GM12878 (cell line): ENCODE measurements around the gene LMTK2. TPM values are rescaled to one million over a fixed set of nuclear protein-coding genes. Genes with fewer than 3 reads are reported as not detected.
"Not testable (repeated sequence)": the region's sequence is repeated elsewhere in the genome, so short reads cannot be mapped to it uniquely, and the experiment has no call there.

Experiments
- ATAC-seq: fragments of 200-7000 bp; cut with Tn5 transposase; 3 replicates; pipeline ENCODE4 v1.9.1; 2020; ENCODE audit warnings: mild to moderate bottlenecking, moderate library complexity
- BruUV-seq: library from RNA; stranded (reverse); fragments of 400-500 nt; replicated peaks from 2 replicates; lab custom pipeline; 2021; lab: Mats Ljungman, UMichigan
- CTCF ChIA-PET: fragments of 300-600 bp; sonication (Branson Sonifier 250); formaldehyde crosslinking; extraction: SDS; loops from one replicate; lab custom pipeline; 2021; ENCODE audit warnings: inconsistent platforms; lab: Yijun Ruan, JAX
- POLR2A ChIA-PET: fragments of 350-600 bp; formaldehyde crosslinking; extraction: SDS; loops from one replicate; lab custom pipeline; 2021; ENCODE audit warnings: inconsistent platforms; lab: Charles Lee
- RAD21 ChIA-PET: fragments of 300-600 bp; sonication (Branson Sonifier 250); formaldehyde crosslinking; loops from one replicate; lab custom pipeline; 2023; ENCODE audit warnings: antibody characterized with exemption; ENCODE audit not compliant: unreplicated experiment; lab: Charles Lee
- SMC1A ChIA-PET: fragments of 300-600 bp; sonication (Branson Sonifier 250); formaldehyde crosslinking; loops from one replicate; lab custom pipeline; 2023; ENCODE audit not compliant: unreplicated experiment, uncharacterized antibody; lab: Charles Lee
- DNase-seq: peaks from one replicate; pipeline ENCODE4 v3.0.0-alpha.2; 2011; ENCODE audit warnings: low read depth, low spot score
- FAIRE-seq: peaks from 3 replicates; lab custom pipeline; 2011; peaks lifted over from hg19 to GRCh38; lab: Jason Lieb, UNC
- H2AFZ ChIP-seq: 2 replicates; pipeline ENCODE4 v1.6.0; 2011; ENCODE audit warnings: low read depth, low read length, control low read depth; ENCODE audit not compliant: control insufficient read depth
- H3K27ac ChIP-seq: 2 replicates; pipeline ENCODE4 v1.5.1; 2011; ENCODE audit warnings: control low read depth; ENCODE audit not compliant: control insufficient read depth, insufficient read depth
- H3K27me3 ChIP-seq, 2 experiments: replicated peaks in 1 of 2; 2 replicates each; pipeline versions ENCODE4 v1.6.0 to v1.6.1; 2011; ENCODE audit warnings: low read length in 1 of 2; ENCODE audit not compliant: control insufficient read depth in 2 of 2, insufficient read depth in 2 of 2
- H3K36me3 ChIP-seq, 2 experiments: 2 replicates each; pipeline ENCODE4 v1.5.1; 2011; ENCODE audit warnings: low read length in 1 of 2; ENCODE audit not compliant: control insufficient read depth in 2 of 2, insufficient read depth in 2 of 2
- H3K4me1 ChIP-seq: 2 replicates; pipeline ENCODE4 v1.6.1; 2011; ENCODE audit warnings: mild to moderate bottlenecking, low read length, moderate library complexity, mixed read lengths; ENCODE audit not compliant: control insufficient read depth, insufficient read depth
- H3K4me2 ChIP-seq: 2 replicates; pipeline ENCODE4 v1.6.0; 2011; ENCODE audit warnings: control low read depth; ENCODE audit not compliant: control insufficient read depth, insufficient read depth
- H3K4me3 ChIP-seq: fragments of 200-600 bp; sonication (generic); 2 replicates; pipeline ENCODE4 v1.5.1; 2016
- H3K79me2 ChIP-seq: 2 replicates; pipeline ENCODE4 v1.6.0; 2011; ENCODE audit warnings: low read length; ENCODE audit not compliant: control insufficient read depth, insufficient read depth
- H3K9ac ChIP-seq: 2 replicates; pipeline ENCODE4 v1.8.0; 2011; ENCODE audit warnings: low read length, control low read depth, mixed read lengths; ENCODE audit not compliant: control insufficient read depth, insufficient read depth
- H3K9me3 ChIP-seq: replicated peaks from 3 replicates; pipeline ENCODE4 v1.5.1; 2011; ENCODE audit warnings: mild to moderate bottlenecking, low read length; ENCODE audit not compliant: control insufficient read depth, insufficient read depth
- H4K20me1 ChIP-seq: 2 replicates; pipeline ENCODE4 v1.6.0; 2011; ENCODE audit not compliant: control insufficient read depth, insufficient read depth
- CBX3 ChIP-seq: fragments of 200-600 bp; sonication (generic); IDR thresholded peaks from 2 replicates; pipeline ENCODE4 v1.6.1; 2016; ENCODE audit warnings: low read depth, borderline replicate concordance
- CREB1 ChIP-seq: IDR thresholded peaks from 2 replicates; pipeline ENCODE4 v1.6.1; 2012; ENCODE audit warnings: low read depth, mild to moderate bottlenecking, inconsistent platforms
- ESRRA ChIP-seq: IDR thresholded peaks from 2 replicates; pipeline ENCODE4 v1.6.1; 2012; ENCODE audit warnings: mild to moderate bottlenecking, low read length, improper control_type of control experiment
- FOXM1 ChIP-seq: IDR thresholded peaks from 2 replicates; pipeline ENCODE4 v1.6.1; 2012; ENCODE audit warnings: low read depth, mild to moderate bottlenecking, inconsistent platforms, low read length, moderate library complexity
- IKZF2 ChIP-seq, 2 experiments: fragments of 450-650 bp; IDR thresholded peaks; 2 replicates each; pipeline ENCODE4 v1.6.1; 2017; ENCODE audit warnings: mild to moderate bottlenecking in 2 of 2, moderate library complexity in 2 of 2
- KAT2A ChIP-seq: conservative IDR thresholded peaks from 2 replicates; pipeline ENCODE4 v1.6.1; 2011; ENCODE audit warnings: low read depth, low read length; ENCODE audit not compliant: control insufficient read depth
- MEF2B ChIP-seq: fragments of 450-650 bp; IDR thresholded peaks from 2 replicates; pipeline ENCODE4 v1.6.1; 2018; ENCODE audit warnings: mild to moderate bottlenecking, moderate library complexity; ENCODE audit not compliant: partially characterized antibody, poor library complexity, severe bottlenecking
- MYC ChIP-seq: IDR thresholded peaks from 2 replicates; pipeline ENCODE4 v1.6.1; 2011; ENCODE audit warnings: mild to moderate bottlenecking, low read length, moderate library complexity, inconsistent platforms; ENCODE audit not compliant: insufficient read depth, insufficient replicate concordance, insufficient read length, severe bottlenecking
- SMAD5 ChIP-seq: IDR thresholded peaks from 2 replicates; pipeline ENCODE4 v1.6.1; 2016; ENCODE audit warnings: antibody characterized with exemption, low read depth
- TCF12 ChIP-seq: IDR thresholded peaks from 2 replicates; pipeline ENCODE4 v1.6.1; 2011; ENCODE audit warnings: low read depth, mild to moderate bottlenecking, low read length
- WGBS: methylation state at CpG from one replicate; pipeline ENCODE4 v1.1.6; 2016; ENCODE audit warnings: low lambda C conversion rate; ENCODE audit not compliant: insufficient replicate concordance, insufficient coverage; ENCODE audit errors: missing lambda C conversion rate; 5-methylcytosine and 5-hydroxymethylcytosine counted together
- in situ Hi-C: fragments of 300-500 bp; cut with MboI; formaldehyde crosslinking; loops from 9 replicates; pipeline ENCODE4 v1.14.3; 2018; ENCODE audit warnings: mixed read lengths
- intact Hi-C: fragments of 100-400 bp; cut with micrococcal nuclease; formaldehyde crosslinking; loops from one replicate; pipeline ENCODE4 v1.14.2; 2022; ENCODE audit not compliant: unreplicated experiment
- polyA plus RNA-seq, 11 experiments: library from polyadenylated mRNA; depleted of rRNA in 4 of 11; unstranded in 6 of 11; stranded (reverse) in 5 of 11; fragments of >200 nt; fragmentation: Nextera tagmentation in 4 of 11; fragmentation: Illumina TruSeq in 1 of 11; extraction: Ambion mirVana in 4 of 11; extraction: Trizol in 1 of 11; gene quantifications; 1 replicate in 1 of 11; 2 replicates in 10 of 11; pipeline versions ENCODE4 v1.2.1 to v1.2.3, GENCODE V29; 2011 to 2016; ENCODE audit warnings: inconsistent platforms in 2 of 11, missing spikeins in 2 of 11, low read depth in 1 of 11
- total RNA-seq, 4 experiments: library from RNA; depleted of rRNA in 3 of 4; stranded (reverse); fragments of >200 nt in 3 of 4; fragmentation: Illumina TruSeq in 1 of 4; extraction: Trizol in 1 of 4; gene quantifications; 2 replicates each; pipeline versions ENCODE4 v1.2.1 to v1.2.3, GENCODE V29; 2013 to 2021
- TF ChIP-seq, protein P1 (sequence below): fragments of 450-650 bp; conservative IDR thresholded peaks from 2 replicates; pipeline ENCODE4 v1.6.1; 2017; ENCODE audit warnings: mild to moderate bottlenecking, moderate library complexity
- TF ChIP-seq, protein P2 (sequence below): IDR thresholded peaks from 2 replicates; pipeline ENCODE4 v1.6.1; 2011; ENCODE audit warnings: low read depth, low read length, improper control_type of control experiment, borderline replicate concordance

The LMTK2 gene
- total and polyA plus RNA-seq, 10 of the 15 experiments (the other 5 are each of a cell fraction or from before 2014, with no cell fraction given): 0.68 to 8.7 (median 4.6) TPM

DNA sequence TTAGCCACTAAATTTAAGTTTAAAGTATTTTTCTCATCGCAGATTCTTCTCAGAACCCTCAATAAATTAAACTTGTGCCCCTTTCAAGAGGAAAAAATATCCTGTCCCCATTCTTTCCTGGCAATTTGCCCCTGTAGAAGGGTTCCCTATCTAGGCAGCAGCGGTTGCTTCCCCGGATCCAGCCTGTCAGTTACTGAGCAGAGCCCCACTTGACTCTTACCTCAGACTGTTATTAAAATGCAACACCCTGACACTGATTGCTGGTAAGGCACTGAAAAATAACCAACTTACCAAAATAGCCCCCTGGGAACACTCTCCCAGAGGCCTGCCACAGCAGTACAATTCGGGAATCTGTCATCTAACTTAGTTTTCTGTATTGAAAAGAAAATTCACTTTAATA, 13.9 kb downstream of the LMTK2 start:
- 89% methylated on average over 4 of the region's 4 CpGs for WGBS
- SMC1A ChIA-PET: interaction anchor here (1.2 to 2.5 kb wide), 5 partner anchors 9 to 55 kb away, joined by 3 to 9 read pairs (median 5); no protein-coding TSS in a partner anchor
- no peak for ATAC-seq
- no peak overlapping the region for H3K4me2 ChIP-seq
- POLR2A ChIA-PET: interaction anchor here (1.2 to 1.3 kb wide), 2 partner anchors 9 to 13 kb away, joined by 3 to 4 read pairs; no protein-coding TSS in a partner anchor
- no peak overlapping the region for H3K9ac ChIP-seq
- TF ChIP-seq TCF12 (no peak), CREB1 (no peak), FOXM1 (no peak), CBX3 (no peak), ESRRA (no peak), KAT2A (no peak), MEF2B (no peak), MYC (no peak), IKZF2 (IDR thresholded peaks at IDR 0.05) (no peak), SMAD5 (no peak)
- TF ChIP-seq, protein P1, sequence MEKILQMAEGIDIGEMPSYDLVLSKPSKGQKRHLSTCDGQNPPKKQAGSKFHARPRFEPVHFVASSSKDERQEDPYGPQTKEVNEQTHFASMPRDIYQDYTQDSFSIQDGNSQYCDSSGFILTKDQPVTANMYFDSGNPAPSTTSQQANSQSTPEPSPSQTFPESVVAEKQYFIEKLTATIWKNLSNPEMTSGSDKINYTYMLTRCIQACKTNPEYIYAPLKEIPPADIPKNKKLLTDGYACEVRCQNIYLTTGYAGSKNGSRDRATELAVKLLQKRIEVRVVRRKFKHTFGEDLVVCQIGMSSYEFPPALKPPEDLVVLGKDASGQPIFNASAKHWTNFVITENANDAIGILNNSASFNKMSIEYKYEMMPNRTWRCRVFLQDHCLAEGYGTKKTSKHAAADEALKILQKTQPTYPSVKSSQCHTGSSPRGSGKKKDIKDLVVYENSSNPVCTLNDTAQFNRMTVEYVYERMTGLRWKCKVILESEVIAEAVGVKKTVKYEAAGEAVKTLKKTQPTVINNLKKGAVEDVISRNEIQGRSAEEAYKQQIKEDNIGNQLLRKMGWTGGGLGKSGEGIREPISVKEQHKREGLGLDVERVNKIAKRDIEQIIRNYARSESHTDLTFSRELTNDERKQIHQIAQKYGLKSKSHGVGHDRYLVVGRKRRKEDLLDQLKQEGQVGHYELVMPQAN: no peak
- TF ChIP-seq, protein P2, sequence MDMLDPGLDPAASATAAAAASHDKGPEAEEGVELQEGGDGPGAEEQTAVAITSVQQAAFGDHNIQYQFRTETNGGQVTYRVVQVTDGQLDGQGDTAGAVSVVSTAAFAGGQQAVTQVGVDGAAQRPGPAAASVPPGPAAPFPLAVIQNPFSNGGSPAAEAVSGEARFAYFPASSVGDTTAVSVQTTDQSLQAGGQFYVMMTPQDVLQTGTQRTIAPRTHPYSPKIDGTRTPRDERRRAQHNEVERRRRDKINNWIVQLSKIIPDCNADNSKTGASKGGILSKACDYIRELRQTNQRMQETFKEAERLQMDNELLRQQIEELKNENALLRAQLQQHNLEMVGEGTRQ: no peak
- H3K9me3 ChIP-seq: no peaks in the 10 kb centered on the region
- FAIRE-seq: no peak
- H2AFZ ChIP-seq: no peak overlapping the region
- RAD21 ChIA-PET: no interaction called here
- intact Hi-C loops: no loop called here
- CTCF ChIA-PET: interaction anchor here (0.9 to 2.9 kb wide), 5 partner anchors 10 to 99 kb away, joined by 3 to 14 read pairs (median 11); no protein-coding TSS in a partner anchor
- BruUV-seq: no TSS peak
- no peaks in the 10 kb centered on the region for H3K79me2 ChIP-seq
- no peaks in the 10 kb centered on the region for H3K36me3 ChIP-seq
- DNase-seq: no peak
- H4K20me1 ChIP-seq: no peaks in the 10 kb centered on the region
- H3K4me3 ChIP-seq: no peak overlapping the region
- in situ Hi-C loops: no loop called here
- no peak overlapping the region for H3K27ac ChIP-seq
- no peaks in the 10 kb centered on the region for H3K27me3 ChIP-seq
- H3K4me1 ChIP-seq: no peaks in the 10 kb centered on the region

DNA sequence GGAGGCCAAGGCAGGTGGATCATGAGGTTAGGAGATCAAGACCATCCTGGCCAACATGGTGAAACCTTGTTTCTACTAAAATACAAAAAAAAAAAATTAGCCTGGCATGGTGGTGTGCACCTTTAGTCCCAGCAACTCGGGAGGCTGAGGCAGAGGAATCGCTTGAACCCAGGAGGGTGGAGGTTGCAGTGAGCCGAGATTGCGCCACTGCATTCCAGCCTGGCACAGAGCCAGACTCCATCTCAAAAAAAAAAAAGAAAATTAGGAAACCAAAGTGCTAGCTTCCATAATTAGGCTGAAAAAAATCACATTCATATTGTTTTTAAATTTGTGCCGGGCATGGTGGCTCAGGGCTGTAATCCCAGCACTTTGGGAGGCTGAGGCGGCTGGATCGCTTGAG, 14.7 kb downstream of the LMTK2 start:
- ATAC-seq, BruUV-seq, H3K4me2 ChIP-seq, H2AFZ ChIP-seq, H3K79me2 ChIP-seq, RAD21 ChIA-PET, H4K20me1 ChIP-seq, H3K4me3 ChIP-seq, POLR2A ChIA-PET, H3K9ac ChIP-seq, H3K27me3 ChIP-seq, H3K27ac ChIP-seq, H3K36me3 ChIP-seq, FAIRE-seq, H3K4me1 ChIP-seq, in situ Hi-C loops, DNase-seq, H3K9me3 ChIP-seq, intact Hi-C loops: not testable (repeated sequence)
- CTCF ChIA-PET: interaction anchor here (0.8 kb wide), 1 partner anchor 12 kb away, joined by 3 read pairs; no protein-coding TSS in a partner anchor
- SMC1A ChIA-PET: interaction anchor here (0.8 kb wide), 1 partner anchor 43 kb away, joined by 4 read pairs; no protein-coding TSS in a partner anchor
- 99% methylated on average over 7 of the region's 7 CpGs for WGBS
